ENCODE data around the gene OTX2. TPM values are rescaled to one million over a fixed set of nuclear protein-coding genes. Genes with fewer than 3 reads are reported as not detected.

The OTX2 gene
- total RNA-seq, 1 donor from 2014 or later = not detected

DNA sequence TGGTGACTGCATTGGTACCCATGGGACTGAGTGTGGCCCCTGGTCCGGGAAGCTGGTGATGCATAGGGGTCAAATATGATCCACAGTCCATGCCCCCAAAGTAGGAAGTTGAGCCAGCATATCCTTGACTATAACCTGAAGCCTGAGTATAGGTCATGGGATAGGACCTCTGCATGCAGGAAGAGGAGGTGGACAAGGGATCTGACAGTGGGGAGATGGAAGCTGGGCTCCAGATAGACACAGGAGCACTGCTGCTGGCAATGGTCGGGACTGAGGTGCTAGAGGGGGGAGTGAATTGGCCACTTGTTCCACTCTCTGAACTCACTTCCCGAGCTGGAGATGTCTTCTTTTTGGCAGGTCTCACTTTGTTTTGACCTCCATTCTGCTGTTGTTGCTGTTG lies 8.4 kb downstream of the OTX2 start:
- Histone ChIP-seq H3K9me3 (no peaks in the 10 kb centered on the region), H3K4me3 (no peak overlapping the region), H3K4me1 (peaks cover 10% of the 10 kb centered on the region), H3K27me3 (ENCODE audit: low read depth) (peaks cover 95% of the 10 kb centered on the region), H3K27ac (no peak overlapping the region), H3K36me3 (no peaks in the 10 kb centered on the region)
- intact Hi-C loops (cut with DNase I) = no loop called here
- DNase-seq (no peak), ATAC-seq (no peak)
- TF ChIP-seq, protein P1, sequence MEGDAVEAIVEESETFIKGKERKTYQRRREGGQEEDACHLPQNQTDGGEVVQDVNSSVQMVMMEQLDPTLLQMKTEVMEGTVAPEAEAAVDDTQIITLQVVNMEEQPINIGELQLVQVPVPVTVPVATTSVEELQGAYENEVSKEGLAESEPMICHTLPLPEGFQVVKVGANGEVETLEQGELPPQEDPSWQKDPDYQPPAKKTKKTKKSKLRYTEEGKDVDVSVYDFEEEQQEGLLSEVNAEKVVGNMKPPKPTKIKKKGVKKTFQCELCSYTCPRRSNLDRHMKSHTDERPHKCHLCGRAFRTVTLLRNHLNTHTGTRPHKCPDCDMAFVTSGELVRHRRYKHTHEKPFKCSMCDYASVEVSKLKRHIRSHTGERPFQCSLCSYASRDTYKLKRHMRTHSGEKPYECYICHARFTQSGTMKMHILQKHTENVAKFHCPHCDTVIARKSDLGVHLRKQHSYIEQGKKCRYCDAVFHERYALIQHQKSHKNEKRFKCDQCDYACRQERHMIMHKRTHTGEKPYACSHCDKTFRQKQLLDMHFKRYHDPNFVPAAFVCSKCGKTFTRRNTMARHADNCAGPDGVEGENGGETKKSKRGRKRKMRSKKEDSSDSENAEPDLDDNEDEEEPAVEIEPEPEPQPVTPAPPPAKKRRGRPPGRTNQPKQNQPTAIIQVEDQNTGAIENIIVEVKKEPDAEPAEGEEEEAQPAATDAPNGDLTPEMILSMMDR (IDR thresholded peaks at IDR 0.05) = no peak

DNA sequence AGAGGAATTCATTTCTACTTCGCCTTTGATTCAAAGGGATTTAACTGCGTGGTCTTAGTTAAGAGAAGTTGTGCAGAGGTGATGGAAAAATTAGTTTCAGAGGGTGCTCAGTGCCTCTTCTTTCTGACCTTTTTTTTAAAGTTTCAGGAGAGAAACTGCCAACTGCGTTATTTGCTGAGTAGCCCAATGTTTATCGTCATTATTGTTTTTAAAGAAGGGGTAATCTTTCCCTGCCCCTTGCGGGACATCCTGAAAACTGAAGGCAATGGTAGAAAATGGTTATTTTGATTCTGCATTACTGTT lies 11.0 kb downstream of the OTX2 start:
- peaks cover 10% of the 10 kb centered on the region for H3K4me1 ChIP-seq
- DNase-seq (no peak), ATAC-seq (no peak)
- peaks cover 97% of the 10 kb centered on the region for H3K27me3 ChIP-seq (ENCODE audit: low read depth)
- H3K27ac ChIP-seq = no peak overlapping the region
- no peak overlapping the region for H3K4me3 ChIP-seq
- H3K36me3 ChIP-seq = no peaks in the 10 kb centered on the region
- TF ChIP-seq, protein P1 (IDR thresholded peaks at IDR 0.05) = no peak
- intact Hi-C loops (cut with DNase I) = no loop called here
- H3K9me3 ChIP-seq = no peaks in the 10 kb centered on the region

DNA sequence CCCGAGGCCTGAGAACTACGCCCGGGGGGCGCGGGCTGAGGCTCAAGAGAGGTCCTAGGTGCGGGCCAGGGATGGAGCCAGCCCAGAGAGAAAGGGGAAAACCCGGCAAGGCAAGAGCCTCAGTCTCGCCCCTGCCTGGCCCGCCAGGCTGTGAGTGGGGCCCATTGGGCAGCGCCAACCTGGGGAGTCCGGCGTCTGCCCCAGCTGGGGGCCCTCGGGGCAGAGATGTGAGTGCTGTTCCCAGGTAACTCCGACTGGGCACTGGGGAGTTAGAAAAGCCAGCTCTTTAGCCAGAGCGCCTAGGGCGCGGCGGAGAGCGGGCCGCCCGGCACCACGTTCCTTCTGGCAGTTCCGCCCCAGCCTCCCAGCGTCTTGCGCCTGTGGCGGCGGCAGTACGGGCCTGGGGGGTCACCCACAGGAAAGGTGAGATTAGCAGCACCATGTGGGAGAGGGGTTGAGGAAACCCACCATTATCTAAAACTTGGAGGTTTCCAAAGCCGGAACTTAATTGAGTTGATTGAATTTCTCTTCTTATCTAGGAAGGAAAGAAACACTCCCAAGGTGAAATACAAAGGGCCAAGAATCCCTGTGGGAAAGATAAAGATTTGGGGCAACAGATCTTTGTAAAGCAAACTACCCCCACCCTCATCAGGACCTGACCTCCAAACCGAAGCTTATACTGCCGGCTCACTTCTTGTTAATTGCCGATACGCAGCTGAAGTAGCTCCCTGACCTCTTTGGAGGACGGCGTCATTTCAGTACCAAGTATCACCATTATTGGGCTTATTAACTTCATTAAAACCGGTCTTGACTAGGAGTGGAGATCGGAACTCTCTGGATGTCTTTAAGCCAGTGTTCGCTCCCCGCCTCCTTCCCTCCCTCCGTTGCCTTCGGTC lies 11.6 kb downstream of the OTX2 start:
- no peak for DNase-seq
- Histone ChIP-seq H3K9me3 (no peaks in the 10 kb centered on the region), H3K36me3 (no peaks in the 10 kb centered on the region), H3K4me1 (peaks cover 10% of the 10 kb centered on the region), H3K27ac (no peak overlapping the region), H3K27me3 (ENCODE audit: low read depth) (peaks cover 97% of the 10 kb centered on the region), H3K4me3 (no peak overlapping the region)
- ATAC-seq = peak in 1 of 2 donors; percentile 5
- TF ChIP-seq, protein P1 (IDR thresholded peaks at IDR 0.05) = no peak
- intact Hi-C loops (cut with DNase I) = no loop called here

DNA sequence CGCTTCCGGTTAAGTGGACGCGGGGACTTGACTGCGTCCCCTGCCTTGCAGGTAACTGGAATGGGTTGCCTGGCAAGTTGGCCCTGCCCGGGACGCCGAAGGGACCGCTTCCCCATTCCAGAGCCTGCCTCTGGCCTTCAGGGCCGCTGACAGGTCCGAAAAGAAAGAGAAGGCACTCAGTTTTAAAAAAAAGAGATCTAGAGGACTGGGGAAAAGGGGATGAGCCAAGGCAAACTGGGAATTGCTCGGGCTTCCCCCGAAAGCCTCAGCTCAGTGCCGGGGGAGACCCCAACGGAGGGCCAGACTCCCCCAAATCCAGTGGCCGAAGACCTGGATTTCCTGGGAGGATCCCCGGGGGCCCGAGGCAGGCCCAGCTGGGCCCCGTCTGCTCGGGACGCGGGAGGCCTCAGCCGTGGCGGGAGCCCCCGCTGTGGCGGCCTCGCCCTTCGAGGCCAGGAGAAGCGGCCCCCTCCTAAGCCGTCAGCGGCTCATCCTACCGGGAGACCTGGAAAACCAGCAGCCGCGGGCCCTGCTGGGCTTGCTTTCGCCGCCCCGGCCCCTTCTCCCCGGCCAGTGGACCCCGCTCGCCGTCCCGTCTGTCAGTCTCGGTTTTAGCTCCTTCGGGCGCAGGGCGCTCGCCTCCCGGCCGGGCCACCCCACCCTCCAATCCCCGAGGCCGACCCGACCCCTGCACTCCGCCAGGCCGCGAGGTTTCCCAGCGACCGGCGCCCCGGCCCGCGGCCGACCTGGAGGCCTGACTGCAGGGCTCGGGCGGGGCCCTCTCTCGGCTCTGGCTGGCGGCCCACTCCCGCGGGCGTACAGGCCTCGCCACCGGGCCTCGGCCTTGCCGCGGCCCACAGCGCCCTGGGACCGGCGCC lies 12.5 kb downstream of the OTX2 start:
- H3K27me3 ChIP-seq (ENCODE audit: low read depth) = peaks cover 96% of the 10 kb centered on the region
- ATAC-seq = peak; percentile 44 to 58
- TF ChIP-seq, protein P1 (IDR thresholded peaks at IDR 0.05) = no peak

DNA sequence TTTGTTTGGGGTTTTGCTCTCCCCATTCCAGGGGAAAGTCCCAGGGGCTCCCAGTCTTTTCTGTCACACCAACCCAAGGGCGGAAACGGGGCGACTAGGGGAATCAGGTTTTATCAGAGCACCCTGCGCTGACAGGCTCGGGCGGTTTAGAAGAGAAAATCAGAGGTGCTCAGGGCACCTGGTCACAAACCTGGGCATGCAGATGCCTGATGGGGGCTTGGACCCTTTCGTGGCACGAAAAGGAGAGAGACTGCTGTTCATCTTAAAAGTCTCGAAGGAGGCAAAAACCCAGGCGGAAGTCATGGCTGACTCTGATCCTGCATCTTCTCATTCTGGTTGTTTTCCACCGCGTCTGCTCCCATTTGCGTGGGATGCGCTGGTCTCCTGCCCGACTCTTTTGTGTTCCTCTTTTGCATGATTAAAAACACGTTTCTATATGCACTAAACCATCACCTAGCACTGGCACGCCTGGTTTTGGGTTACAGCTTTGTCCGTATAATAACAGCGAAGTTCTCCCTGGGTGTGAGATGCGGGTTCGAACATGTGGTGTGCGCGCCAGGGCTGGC lies 13.2 kb downstream of the OTX2 start:
- Histone ChIP-seq H3K36me3 (no peaks in the 10 kb centered on the region), H3K27ac (no peak overlapping the region), H3K27me3 (ENCODE audit: low read depth) (peaks cover 96% of the 10 kb centered on the region), H3K4me1 (peaks cover 10% of the 10 kb centered on the region), H3K9me3 (no peaks in the 10 kb centered on the region), H3K4me3 (no peak overlapping the region)
- DNase-seq (no peak), ATAC-seq (no peak)
- intact Hi-C loops (cut with DNase I) = no loop called here
- TF ChIP-seq, protein P1 (IDR thresholded peaks at IDR 0.05) = no peak

More for the DNA sequence above, 12.5 kb downstream of the OTX2 start:
- H3K9me3 ChIP-seq = no peaks in the 10 kb centered on the region
- DNase-seq = no peak
- no peak overlapping the region for H3K27ac ChIP-seq
- intact Hi-C loops (cut with DNase I) = no loop called here
- peaks cover 10% of the 10 kb centered on the region for H3K4me1 ChIP-seq
- no peaks in the 10 kb centered on the region for H3K36me3 ChIP-seq
- H3K4me3 ChIP-seq = peak overlapping the region; percentile 17

All from lower lobe of right lung (tissue), 2 donors.